HEK293 (cell line): Measurements from ENCODE around the gene MGST1.

Experiments
- CTCF ChIA-PET: fragments of 350-600 bp; formaldehyde crosslinking; extraction: SDS; loops from one replicate; lab custom pipeline; 2021; ENCODE audit warnings: antibody characterized with exemption; lab: Yijun Ruan, JAX
- POLR2A ChIA-PET: fragments of 300-600 bp; formaldehyde crosslinking; extraction: SDS; loops from one replicate; lab custom pipeline; 2020; ENCODE audit warnings: antibody characterized with exemption, inconsistent platforms; lab: Yijun Ruan, JAX
- H3K27ac ChIP-seq: fragments of 200-500 bp; sonication (Bioruptor generic); 2 replicates; pipeline ENCODE4 v1.5.1; 2014; ENCODE audit warnings: low read depth, low read length, control low read depth, inconsistent platforms; ENCODE audit errors: extremely low read depth
- H3K36me3 ChIP-seq, 2 experiments: fragments of 200-500 bp in 1 of 2; sonication (Bioruptor generic) in 1 of 2; 1 replicate in 1 of 2; 2 replicates in 1 of 2; pipeline ENCODE4 v1.5.1; 2014 to 2017; ENCODE audit warnings: inconsistent platforms in 2 of 2, low read length in 2 of 2; ENCODE audit not compliant: control insufficient read depth in 2 of 2, insufficient read depth in 1 of 2
- H3K4me1 ChIP-seq: fragments of 200-500 bp; sonication (Bioruptor generic); 2 replicates; pipeline ENCODE4 v1.5.1; 2014; ENCODE audit warnings: mild to moderate bottlenecking, low read length, inconsistent platforms; ENCODE audit not compliant: control insufficient read depth, insufficient read depth
- H3K4me3 ChIP-seq: 2 replicates; pipeline ENCODE4 v1.5.1; 2011; ENCODE audit warnings: low read depth, mild to moderate bottlenecking, control low read depth, low read length, moderate library complexity
- H3K9me3 ChIP-seq: fragments of 200-500 bp; sonication (Bioruptor generic); 2 replicates; pipeline ENCODE4 v1.5.1; 2014; ENCODE audit warnings: low read depth, low read length, inconsistent platforms; ENCODE audit not compliant: control insufficient read depth, insufficient read depth
- ATF2 ChIP-seq: fragments of 450-650 bp; formaldehyde crosslinking; IDR thresholded peaks from 2 replicates; pipeline ENCODE4 v1.5.1; 2016; ENCODE audit warnings: missing biosample characterization, missing genetic modification characterization, low read depth
- FEZF1 ChIP-seq: fragments of 450-650 bp; formaldehyde crosslinking; IDR thresholded peaks from 2 replicates; pipeline ENCODE4 v1.5.1; 2016; ENCODE audit warnings: missing biosample characterization, missing genetic modification characterization
- HOXD13 ChIP-seq: sonication (generic); formaldehyde crosslinking; IDR thresholded peaks from 2 replicates; pipeline ENCODE4 v1.8.0; 2022; ENCODE audit warnings: missing genetic modification reagents, borderline replicate concordance
- RBAK ChIP-seq: fragments of 450-650 bp; formaldehyde crosslinking; IDR thresholded peaks from 2 replicates; pipeline ENCODE4 v1.5.1; 2016; ENCODE audit warnings: missing biosample characterization, missing genetic modification characterization
- TCF7L2 ChIP-seq: IDR thresholded peaks from 2 replicates; pipeline ENCODE4 v1.6.1; 2011; ENCODE audit warnings: low read depth, mild to moderate bottlenecking, inconsistent platforms, low read length, moderate library complexity, borderline replicate concordance
- ZBTB1 ChIP-seq: fragments of 450-650 bp; formaldehyde crosslinking; IDR thresholded peaks from 2 replicates; pipeline ENCODE4 v1.5.1; 2016; ENCODE audit warnings: missing biosample characterization, missing genetic modification characterization
- ZFP3 ChIP-seq: fragments of 450-650 bp; formaldehyde crosslinking; IDR thresholded peaks from 2 replicates; pipeline ENCODE4 v1.5.1; 2016; ENCODE audit warnings: low read depth, missing biosample characterization, missing genetic modification characterization
- ZNF10 ChIP-seq: fragments of 450-650 bp; formaldehyde crosslinking; IDR thresholded peaks from 2 replicates; pipeline ENCODE4 v1.5.1; 2017; ENCODE audit warnings: missing biosample characterization, missing genetic modification characterization
- ZNF140 ChIP-seq: fragments of 450-650 bp; formaldehyde crosslinking; IDR thresholded peaks from 2 replicates; pipeline ENCODE4 v1.5.1; 2016; ENCODE audit warnings: missing biosample characterization, missing genetic modification characterization
- ZNF155 ChIP-seq: fragments of 450-650 bp; formaldehyde crosslinking; IDR thresholded peaks from 2 replicates; pipeline ENCODE4 v1.5.1; 2016; ENCODE audit warnings: missing biosample characterization, missing genetic modification characterization
- ZNF23 ChIP-seq: fragments of 450-650 bp; formaldehyde crosslinking; IDR thresholded peaks from 2 replicates; pipeline ENCODE4 v1.5.1; 2016; ENCODE audit warnings: missing biosample characterization, missing genetic modification characterization, borderline replicate concordance
- ZNF324 ChIP-seq: fragments of 450-650 bp; formaldehyde crosslinking; IDR thresholded peaks from 2 replicates; pipeline ENCODE4 v1.5.1; 2016; ENCODE audit warnings: missing biosample characterization, missing genetic modification characterization
- ZNF354C ChIP-seq: fragments of 450-650 bp; formaldehyde crosslinking; IDR thresholded peaks from 2 replicates; pipeline ENCODE4 v1.5.1; 2016; ENCODE audit warnings: missing biosample characterization, missing genetic modification characterization, low read depth, borderline replicate concordance
- ZNF391 ChIP-seq: fragments of 450-650 bp; formaldehyde crosslinking; IDR thresholded peaks from 2 replicates; pipeline ENCODE4 v1.5.1; 2016; ENCODE audit warnings: low read depth, missing biosample characterization, missing genetic modification characterization, borderline replicate concordance
- ZNF423 ChIP-seq: fragments of 450-650 bp; formaldehyde crosslinking; IDR thresholded peaks from 2 replicates; pipeline ENCODE4 v1.5.1; 2016; ENCODE audit warnings: missing biosample characterization, missing genetic modification characterization
- ZNF530 ChIP-seq: fragments of 450-650 bp; formaldehyde crosslinking; IDR thresholded peaks from 2 replicates; pipeline ENCODE4 v1.5.1; 2016; ENCODE audit warnings: low read depth, missing biosample characterization, missing genetic modification characterization
- ZNF621 ChIP-seq: fragments of 450-650 bp; formaldehyde crosslinking; IDR thresholded peaks from 2 replicates; pipeline ENCODE4 v1.5.1; 2017; ENCODE audit warnings: missing biosample characterization, missing genetic modification characterization
- ZNF777 ChIP-seq: fragments of 450-650 bp; formaldehyde crosslinking; IDR thresholded peaks from 2 replicates; pipeline ENCODE4 v1.5.1; 2017; ENCODE audit warnings: missing biosample characterization, missing genetic modification characterization, borderline replicate concordance
- ZSCAN18 ChIP-seq: fragments of 450-650 bp; formaldehyde crosslinking; IDR thresholded peaks from 2 replicates; pipeline ENCODE4 v1.5.1; 2016; ENCODE audit warnings: missing biosample characterization, missing genetic modification characterization
- ZSCAN23 ChIP-seq: fragments of 450-650 bp; formaldehyde crosslinking; IDR thresholded peaks from 2 replicates; pipeline ENCODE4 v1.5.1; 2016; ENCODE audit warnings: missing biosample characterization, missing genetic modification characterization
- TF ChIP-seq, protein P1 (sequence below): fragments of 450-650 bp; IDR thresholded peaks from 2 replicates; pipeline ENCODE4 v1.5.1; 2018; ENCODE audit warnings: missing biosample characterization, mild to moderate bottlenecking, missing genetic modification characterization

The MGST1 gene

GRCh38 chr12:16348435-16349130 lies 1.1 kb downstream of the MGST1 start:
- Histone ChIP-seq H3K4me1 (no peaks in the 10 kb centered on the region), H3K9me3 (no peaks in the 10 kb centered on the region), H3K36me3 (no peaks in the 10 kb centered on the region), H3K27ac (no peak overlapping the region)
- TF ChIP-seq ZNF777 (tag by site-specific recombination) (no peak), ZNF391 (tag by site-specific recombination) (no peak), ZBTB1 (tag by site-specific recombination) (no peak), HOXD13 (CRISPR knock-in tag) (no peak), ATF2 (tag by site-specific recombination) (no peak), ZNF621 (tag by site-specific recombination) (no peak)
- TF ChIP-seq, all 188 proteins: peak for 0
- no peak overlapping the region for H3K4me3 ChIP-seq
- CTCF ChIA-PET: interaction anchor here (1.0 kb wide), 1 partner anchor 12 kb away, joined by 4 read pairs; no protein-coding TSS in a partner anchor
- POLR2A ChIA-PET: no interaction called here

DNA sequence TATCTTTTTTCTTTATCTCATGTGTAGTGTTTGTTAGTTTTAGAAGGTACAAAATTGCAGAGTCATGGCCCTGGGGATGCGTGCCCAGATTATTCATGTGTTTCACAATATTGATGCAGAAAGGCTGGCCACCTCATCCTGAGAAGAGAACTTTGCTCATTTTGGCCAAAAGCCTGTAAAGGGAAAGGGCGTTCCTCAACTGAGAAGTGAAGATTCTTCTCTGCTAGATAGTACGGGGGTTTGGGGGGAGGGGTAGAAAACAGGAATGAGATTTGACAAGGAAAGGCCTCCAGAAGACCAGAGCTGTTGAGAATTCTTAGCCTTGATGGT lies 1.7 kb downstream of the MGST1 start:
- POLR2A ChIA-PET: no interaction called here
- H3K4me1 ChIP-seq: no peaks in the 10 kb centered on the region

DNA sequence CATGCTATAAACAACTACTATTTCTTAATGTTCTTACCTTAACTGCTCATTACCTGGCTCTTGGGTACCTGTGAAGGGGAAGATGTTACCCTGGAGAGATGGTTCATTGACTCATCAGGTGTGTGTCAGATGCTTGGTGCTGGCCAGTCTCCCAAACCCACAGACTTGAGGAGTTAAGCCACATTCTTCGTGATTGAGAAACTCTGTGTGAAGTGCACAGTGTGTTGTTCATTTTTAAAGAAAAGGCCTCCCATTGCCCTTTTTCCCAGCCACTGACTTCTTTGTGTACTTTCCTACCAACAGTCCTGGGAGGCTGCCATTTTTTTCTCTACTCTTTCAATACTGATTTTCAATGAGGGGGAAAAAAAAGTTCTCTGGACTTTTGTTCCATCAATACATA lies 3.2 kb downstream of the MGST1 start:
- Histone ChIP-seq H3K4me3 (no peak overlapping the region), H3K4me1 (no peaks in the 10 kb centered on the region), H3K9me3 (no peaks in the 10 kb centered on the region), H3K36me3 (no peaks in the 10 kb centered on the region), H3K27ac (no peak overlapping the region)
- ChIA-PET CTCF (interaction anchor here (3.6 kb wide), 1 partner anchor 9 kb away, joined by 18 read pairs; no protein-coding TSS in a partner anchor), POLR2A (no interaction called here)
- TF ChIP-seq TCF7L2: no peak
- 0 out of 2 replicates have a peak, but pooled peaks have one; percentile 18 for TF ChIP-seq FEZF1 (tag by site-specific recombination)

More for the DNA sequence above, 1.7 kb downstream of the MGST1 start:
- TF ChIP-seq ZNF530 (tag by site-specific recombination): no peak
- no peak for TF ChIP-seq ZNF155 (tag by site-specific recombination)
- TF ChIP-seq, protein P1, sequence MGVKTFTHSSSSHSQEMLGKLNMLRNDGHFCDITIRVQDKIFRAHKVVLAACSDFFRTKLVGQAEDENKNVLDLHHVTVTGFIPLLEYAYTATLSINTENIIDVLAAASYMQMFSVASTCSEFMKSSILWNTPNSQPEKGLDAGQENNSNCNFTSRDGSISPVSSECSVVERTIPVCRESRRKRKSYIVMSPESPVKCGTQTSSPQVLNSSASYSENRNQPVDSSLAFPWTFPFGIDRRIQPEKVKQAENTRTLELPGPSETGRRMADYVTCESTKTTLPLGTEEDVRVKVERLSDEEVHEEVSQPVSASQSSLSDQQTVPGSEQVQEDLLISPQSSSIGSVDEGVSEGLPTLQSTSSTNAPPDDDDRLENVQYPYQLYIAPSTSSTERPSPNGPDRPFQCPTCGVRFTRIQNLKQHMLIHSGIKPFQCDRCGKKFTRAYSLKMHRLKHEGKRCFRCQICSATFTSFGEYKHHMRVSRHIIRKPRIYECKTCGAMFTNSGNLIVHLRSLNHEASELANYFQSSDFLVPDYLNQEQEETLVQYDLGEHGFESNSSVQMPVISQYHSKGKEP (tag by site-specific recombination): no peak
- TF ChIP-seq ZNF354C (tag by site-specific recombination): no peak
- no peak for TF ChIP-seq ZFP3
- TF ChIP-seq ZNF10 (tag by site-specific recombination): no peak
- TF ChIP-seq ZSCAN18: no peak
- no peak for TF ChIP-seq ZNF140 (tag by site-specific recombination)
- TF ChIP-seq RBAK (tag by site-specific recombination): no peak
- TF ChIP-seq ZSCAN23: no peak
- TF ChIP-seq ZNF423 (tag by site-specific recombination): no peak
- TF ChIP-seq ZNF23 (tag by site-specific recombination): no peak
- no peak for TF ChIP-seq ZNF324 (tag by site-specific recombination)
- H3K36me3 ChIP-seq: no peaks in the 10 kb centered on the region
- H3K9me3 ChIP-seq: no peaks in the 10 kb centered on the region
- H3K27ac ChIP-seq: no peak overlapping the region
- CTCF ChIA-PET: interaction anchor here (3.6 kb wide), 1 partner anchor 11 kb away, joined by 18 read pairs; no protein-coding TSS in a partner anchor
- H3K4me3 ChIP-seq: no peak overlapping the region
